ENCODE results near the gene RPP30.
"Not testable (repeated sequence)": the region's sequence is repeated elsewhere in the genome, so short reads cannot be mapped to it uniquely, and the experiment has no call there.

Gene RPP30

DNA sequence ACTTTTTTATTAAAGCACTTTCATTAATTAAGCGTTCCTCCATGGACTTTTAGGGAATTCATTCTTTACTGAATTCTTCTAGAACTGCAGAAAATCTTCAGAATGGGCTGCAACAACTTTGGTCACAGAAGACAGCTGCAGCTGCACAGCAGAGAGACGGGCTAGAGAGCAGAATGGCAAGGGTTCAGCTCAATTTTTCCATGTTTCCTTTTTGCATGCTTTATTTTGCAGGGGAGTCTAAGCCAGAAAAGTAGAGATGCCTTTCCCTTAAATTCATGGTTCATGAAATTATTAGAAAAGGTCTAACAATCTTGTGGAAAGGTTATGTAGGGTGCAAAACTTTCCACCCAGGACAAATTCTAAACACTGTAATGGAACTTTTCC is 64.5 kb downstream of the RPP30 start:
- Histone ChIP-seq H3K9ac (ENCODE audit: low read length) (no peak overlapping the region), H3K27ac (ENCODE audit: low read length) (no peak overlapping the region), H3K79me2 (ENCODE audit: low read length) (no peaks in the 10 kb centered on the region), H3K9me2 (replicated peaks; ENCODE audit: insufficient read depth, low read length) (no peaks in the 10 kb centered on the region), H3K4me3 (ENCODE audit: low read length) (no peak overlapping the region), H4K20me1 (ENCODE audit: insufficient read depth, low read length) (no peaks in the 10 kb centered on the region), H3F3A (ENCODE audit: insufficient read depth, low read length) (no peaks in the 10 kb centered on the region), H3K4me1 (ENCODE audit: low read length) (no peaks in the 10 kb centered on the region), H3K27me3 (replicated peaks; ENCODE audit: insufficient read depth, low read length) (no peaks in the 10 kb centered on the region), H3K4me2 (ENCODE audit: low read depth, low read length) (no peak overlapping the region), H3K9me3 (replicated peaks; ENCODE audit: insufficient read depth, low read length) (no peaks in the 10 kb centered on the region), H2AFZ (ENCODE audit: low read length) (no peak overlapping the region), H3K36me3 (replicated peaks; ENCODE audit: insufficient read depth, low read length) (no peaks in the 10 kb centered on the region)
- TF ChIP-seq, protein P1, sequence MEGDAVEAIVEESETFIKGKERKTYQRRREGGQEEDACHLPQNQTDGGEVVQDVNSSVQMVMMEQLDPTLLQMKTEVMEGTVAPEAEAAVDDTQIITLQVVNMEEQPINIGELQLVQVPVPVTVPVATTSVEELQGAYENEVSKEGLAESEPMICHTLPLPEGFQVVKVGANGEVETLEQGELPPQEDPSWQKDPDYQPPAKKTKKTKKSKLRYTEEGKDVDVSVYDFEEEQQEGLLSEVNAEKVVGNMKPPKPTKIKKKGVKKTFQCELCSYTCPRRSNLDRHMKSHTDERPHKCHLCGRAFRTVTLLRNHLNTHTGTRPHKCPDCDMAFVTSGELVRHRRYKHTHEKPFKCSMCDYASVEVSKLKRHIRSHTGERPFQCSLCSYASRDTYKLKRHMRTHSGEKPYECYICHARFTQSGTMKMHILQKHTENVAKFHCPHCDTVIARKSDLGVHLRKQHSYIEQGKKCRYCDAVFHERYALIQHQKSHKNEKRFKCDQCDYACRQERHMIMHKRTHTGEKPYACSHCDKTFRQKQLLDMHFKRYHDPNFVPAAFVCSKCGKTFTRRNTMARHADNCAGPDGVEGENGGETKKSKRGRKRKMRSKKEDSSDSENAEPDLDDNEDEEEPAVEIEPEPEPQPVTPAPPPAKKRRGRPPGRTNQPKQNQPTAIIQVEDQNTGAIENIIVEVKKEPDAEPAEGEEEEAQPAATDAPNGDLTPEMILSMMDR (IDR thresholded peaks at IDR 0.05; ENCODE audit: low read length) = no peak
- TF ChIP-seq EZH2 (optimal IDR thresholded peaks at IDR 0.05; ENCODE audit: low read depth, low read length) = no peak
- TF ChIP-seq EZH2phosphoT487 (IDR thresholded peaks at IDR 0.05; ENCODE audit: low read length) = no peak
- no peak for DNase-seq

DNA sequence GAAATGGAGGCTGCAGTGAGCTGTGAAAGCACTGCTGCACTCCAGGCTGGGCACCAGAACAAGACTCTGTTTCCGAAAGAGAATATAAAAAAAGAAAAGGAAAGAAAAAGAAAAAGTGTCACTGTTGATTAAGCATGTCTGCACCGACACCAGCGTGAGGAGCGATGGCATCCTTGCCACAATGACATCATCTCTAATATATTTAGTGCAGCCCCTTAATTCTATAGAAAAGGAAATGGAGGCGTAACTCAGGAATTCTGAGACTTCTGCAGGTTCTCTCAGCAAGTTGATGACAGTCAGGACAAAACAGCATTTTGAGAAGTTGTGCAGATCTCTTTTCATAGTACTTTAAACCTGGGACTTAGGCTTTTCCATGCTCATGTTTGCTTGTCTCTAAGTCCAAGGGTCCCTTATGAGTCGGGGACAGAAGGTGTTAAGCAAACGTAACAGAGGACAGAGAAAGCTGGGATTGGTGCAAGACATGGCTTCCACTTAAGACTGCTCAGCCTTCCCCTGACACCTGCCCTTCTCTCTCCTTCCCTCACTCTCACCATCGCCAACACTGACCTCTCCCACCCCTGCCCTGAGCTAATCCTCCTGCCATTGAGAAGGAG is 66.0 kb downstream of the RPP30 start:
- Histone ChIP-seq H2AFZ (ENCODE audit: low read length) (no peak overlapping the region), H3K9me3 (replicated peaks; ENCODE audit: insufficient read depth, low read length) (no peaks in the 10 kb centered on the region), H3K9me2 (replicated peaks; ENCODE audit: insufficient read depth, low read length) (no peaks in the 10 kb centered on the region), H4K20me1 (ENCODE audit: insufficient read depth, low read length) (no peaks in the 10 kb centered on the region), H3K27ac (ENCODE audit: low read length) (no peak overlapping the region), H3K36me3 (replicated peaks; ENCODE audit: insufficient read depth, low read length) (no peaks in the 10 kb centered on the region), H3K27me3 (replicated peaks; ENCODE audit: insufficient read depth, low read length) (no peaks in the 10 kb centered on the region), H3F3A (ENCODE audit: insufficient read depth, low read length) (no peaks in the 10 kb centered on the region), H3K4me3 (ENCODE audit: low read length) (no peak overlapping the region), H3K4me2 (ENCODE audit: low read depth, low read length) (no peak overlapping the region), H3K79me2 (ENCODE audit: low read length) (no peaks in the 10 kb centered on the region), H3K9ac (ENCODE audit: low read length) (no peak overlapping the region), H3K4me1 (ENCODE audit: low read length) (no peaks in the 10 kb centered on the region)
- TF ChIP-seq EZH2 (optimal IDR thresholded peaks at IDR 0.05; ENCODE audit: low read depth, low read length) = no peak
- TF ChIP-seq, protein P1 (IDR thresholded peaks at IDR 0.05; ENCODE audit: low read length) = no peak
- no peak for DNase-seq

DNA sequence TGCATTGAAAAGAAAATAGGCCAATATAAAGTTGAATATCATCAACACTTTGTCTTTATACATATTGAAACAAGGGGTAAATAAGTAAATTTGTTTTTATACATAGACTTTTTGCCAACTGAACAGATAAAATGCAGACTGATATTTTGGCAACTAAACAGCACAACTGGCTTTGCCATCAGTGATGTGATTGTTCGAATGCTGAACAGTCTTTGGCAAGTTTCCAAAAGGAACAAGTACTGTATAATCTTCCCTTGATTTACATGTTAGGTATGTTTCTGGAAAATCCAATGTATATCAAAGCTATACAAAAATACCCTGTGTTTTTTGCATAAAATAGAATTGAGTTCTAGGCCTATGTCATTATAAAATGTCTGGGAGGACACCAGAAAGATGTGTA is 67.3 kb downstream of the RPP30 start:
- Histone ChIP-seq H3K27me3 (replicated peaks; ENCODE audit: insufficient read depth, low read length) (no peaks in the 10 kb centered on the region), H3K4me2 (ENCODE audit: low read depth, low read length) (no peak overlapping the region), H4K20me1 (ENCODE audit: insufficient read depth, low read length) (no peaks in the 10 kb centered on the region), H3K27ac (ENCODE audit: low read length) (no peak overlapping the region), H3K36me3 (replicated peaks; ENCODE audit: insufficient read depth, low read length) (no peaks in the 10 kb centered on the region), H3K9ac (ENCODE audit: low read length) (no peak overlapping the region), H3K9me3 (replicated peaks; ENCODE audit: insufficient read depth, low read length) (no peaks in the 10 kb centered on the region), H3K4me1 (ENCODE audit: low read length) (no peaks in the 10 kb centered on the region), H3K79me2 (ENCODE audit: low read length) (no peaks in the 10 kb centered on the region), H3F3A (ENCODE audit: insufficient read depth, low read length) (no peaks in the 10 kb centered on the region), H3K4me3 (ENCODE audit: low read length) (no peak overlapping the region), H2AFZ (ENCODE audit: low read length) (no peak overlapping the region), H3K9me2 (replicated peaks; ENCODE audit: insufficient read depth, low read length) (no peaks in the 10 kb centered on the region)
- DNase-seq = no peak
- TF ChIP-seq EZH2phosphoT487 (IDR thresholded peaks at IDR 0.05; ENCODE audit: low read length) = no peak

DNA sequence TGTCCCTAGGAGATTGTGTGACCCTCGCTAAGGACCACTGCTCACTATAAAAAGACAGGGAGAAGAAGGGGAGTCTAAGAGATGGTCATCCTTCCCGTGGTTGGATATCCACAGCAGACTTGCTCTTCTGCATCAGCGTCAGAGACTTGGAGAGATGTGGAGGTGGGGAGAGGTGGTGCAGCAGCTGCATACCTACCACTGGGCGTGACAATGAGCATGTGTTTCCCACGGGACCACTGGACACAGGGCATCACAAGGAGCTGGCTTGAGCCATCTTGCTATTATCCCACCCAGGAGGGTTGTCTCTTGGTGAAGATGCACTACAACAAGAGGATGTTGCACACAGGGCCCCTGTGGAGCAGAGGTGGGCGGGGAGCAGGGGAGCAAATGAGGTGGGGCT is 67.9 kb downstream of the RPP30 start:
- H2AFZ ChIP-seq (ENCODE audit: low read length) = no peak overlapping the region

DNA sequence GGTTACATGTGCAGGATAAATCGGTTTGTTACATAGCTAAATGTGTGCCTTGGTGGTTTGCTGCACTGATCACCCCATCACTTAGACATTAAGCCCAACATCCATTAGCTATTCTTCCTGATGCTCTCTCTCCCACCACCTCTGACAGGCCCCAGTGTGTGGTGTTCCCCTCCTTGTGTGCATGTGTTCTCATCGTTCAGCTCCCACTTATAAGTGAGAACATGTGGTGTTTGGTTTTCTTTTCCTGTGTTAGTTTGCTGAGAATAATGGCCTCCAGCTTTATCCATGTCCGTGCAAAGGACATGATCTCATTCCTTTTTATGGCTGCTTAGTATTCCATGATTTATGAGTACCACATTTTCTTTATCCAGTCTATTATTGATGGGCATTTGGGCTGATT is 71.2 kb downstream of the RPP30 start:
- not testable (repeated sequence) for H3K36me3 ChIP-seq (replicated peaks; ENCODE audit: insufficient read depth, low read length); DNase-seq; H3K27ac ChIP-seq (ENCODE audit: low read length); H3K79me2 ChIP-seq (ENCODE audit: low read length); H3K9ac ChIP-seq (ENCODE audit: low read length); H3K4me2 ChIP-seq (ENCODE audit: low read depth, low read length); H3K27me3 ChIP-seq (replicated peaks; ENCODE audit: insufficient read depth, low read length); H3K9me2 ChIP-seq (replicated peaks; ENCODE audit: insufficient read depth, low read length); H2AFZ ChIP-seq (ENCODE audit: low read length); H3K9me3 ChIP-seq (replicated peaks; ENCODE audit: insufficient read depth, low read length); H3K4me3 ChIP-seq (ENCODE audit: low read length); H3F3A ChIP-seq (ENCODE audit: insufficient read depth, low read length); H4K20me1 ChIP-seq (ENCODE audit: insufficient read depth, low read length); H3K4me1 ChIP-seq (ENCODE audit: low read length)

More for the DNA sequence above, 67.9 kb downstream of the RPP30 start:
- Histone ChIP-seq H3K4me1 (ENCODE audit: low read length) (no peaks in the 10 kb centered on the region), H3K9ac (ENCODE audit: low read length) (no peak overlapping the region), H3K4me3 (ENCODE audit: low read length) (no peak overlapping the region), H3F3A (ENCODE audit: insufficient read depth, low read length) (no peaks in the 10 kb centered on the region), H4K20me1 (ENCODE audit: insufficient read depth, low read length) (no peaks in the 10 kb centered on the region), H3K9me2 (replicated peaks; ENCODE audit: insufficient read depth, low read length) (no peaks in the 10 kb centered on the region), H3K27ac (ENCODE audit: low read length) (no peak overlapping the region), H3K9me3 (replicated peaks; ENCODE audit: insufficient read depth, low read length) (no peaks in the 10 kb centered on the region), H3K36me3 (replicated peaks; ENCODE audit: insufficient read depth, low read length) (no peaks in the 10 kb centered on the region), H3K79me2 (ENCODE audit: low read length) (no peaks in the 10 kb centered on the region), H3K27me3 (replicated peaks; ENCODE audit: insufficient read depth, low read length) (no peaks in the 10 kb centered on the region), H3K4me2 (ENCODE audit: low read depth, low read length) (no peak overlapping the region)
- DNase-seq = no peak
- TF ChIP-seq, protein P1 (IDR thresholded peaks at IDR 0.05; ENCODE audit: low read length) = no peak
- no peak for TF ChIP-seq EZH2phosphoT487 (IDR thresholded peaks at IDR 0.05; ENCODE audit: low read length)
- no peak for TF ChIP-seq EZH2 (optimal IDR thresholded peaks at IDR 0.05; ENCODE audit: low read depth, low read length)
